NCI-H1092 treated with DMSO at 0.1 percent for 48 hours (cell line): ENCODE data around the gene ULK4.

Experiments
- DNase-seq: peaks from one replicate; lab custom pipeline; 2025; lab: John Stamatoyannopoulos, UW

The ULK4 gene

DNA sequence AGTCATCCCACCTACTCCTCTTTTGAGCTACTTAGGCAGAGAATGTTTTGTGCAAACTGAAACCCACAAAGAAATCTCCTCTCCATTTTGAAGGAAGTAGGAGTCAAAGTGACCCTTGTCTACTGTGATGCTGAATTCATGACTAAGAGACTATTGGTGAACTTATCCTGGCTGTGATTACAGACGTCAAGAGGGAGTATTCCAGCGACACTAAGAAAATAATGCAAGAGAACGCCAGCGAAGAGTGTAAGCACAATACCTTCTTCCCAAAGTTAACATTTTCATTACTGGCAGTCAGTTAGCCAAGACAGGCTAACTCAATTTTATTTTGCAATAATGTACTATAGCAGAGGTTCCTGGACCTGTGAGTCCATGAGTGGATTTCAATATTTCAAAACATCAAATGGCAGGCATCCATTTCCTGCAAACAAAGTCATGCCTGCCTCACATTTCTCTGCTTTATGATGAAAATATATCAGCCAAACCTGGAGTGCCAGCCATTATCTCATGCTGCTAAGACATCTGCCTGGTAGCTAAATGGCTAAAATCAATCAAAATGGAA is 703.6 kb downstream of the ULK4 start:
- no peak for DNase-seq

DNA sequence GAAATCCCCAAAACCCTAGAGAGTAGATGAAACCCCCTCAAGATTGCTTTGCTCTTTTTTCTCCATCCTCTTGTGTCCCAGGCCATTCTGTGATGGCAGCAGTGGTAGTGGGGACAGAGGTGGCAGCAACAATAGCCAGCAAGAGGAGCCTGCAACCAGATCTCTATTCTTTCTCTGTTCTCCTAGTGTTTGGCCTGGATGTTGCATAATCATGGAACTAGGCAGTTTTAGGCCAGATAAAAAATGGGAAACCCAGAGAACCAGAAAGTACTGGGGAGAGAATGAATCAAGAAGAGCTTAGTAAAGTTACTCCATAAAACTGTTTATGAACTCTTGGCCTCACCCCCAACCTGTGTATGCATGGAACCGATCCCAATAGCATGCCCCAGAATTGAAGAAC is 710.3 kb downstream of the ULK4 start:
- no peak for DNase-seq

DNA sequence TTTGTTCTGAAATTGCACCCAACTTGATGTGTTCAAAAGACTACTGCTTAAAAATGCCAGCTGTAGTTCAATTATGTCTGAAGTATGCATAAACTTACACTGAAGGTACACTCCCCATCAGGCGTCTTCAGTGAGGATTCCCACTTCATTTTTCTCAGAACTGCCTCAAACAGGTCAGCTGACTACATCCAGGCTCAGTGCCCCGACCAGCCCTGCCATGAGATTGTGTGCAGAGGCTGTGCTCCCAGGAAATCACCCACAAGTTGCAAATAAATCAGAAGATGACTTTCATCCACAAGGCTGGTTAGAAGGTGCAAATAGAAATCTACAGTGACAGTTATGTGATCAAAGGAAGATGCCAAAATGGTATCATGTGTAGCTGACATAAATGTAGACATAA is 711.1 kb downstream of the ULK4 start:
- DNase-seq: no peak

DNA sequence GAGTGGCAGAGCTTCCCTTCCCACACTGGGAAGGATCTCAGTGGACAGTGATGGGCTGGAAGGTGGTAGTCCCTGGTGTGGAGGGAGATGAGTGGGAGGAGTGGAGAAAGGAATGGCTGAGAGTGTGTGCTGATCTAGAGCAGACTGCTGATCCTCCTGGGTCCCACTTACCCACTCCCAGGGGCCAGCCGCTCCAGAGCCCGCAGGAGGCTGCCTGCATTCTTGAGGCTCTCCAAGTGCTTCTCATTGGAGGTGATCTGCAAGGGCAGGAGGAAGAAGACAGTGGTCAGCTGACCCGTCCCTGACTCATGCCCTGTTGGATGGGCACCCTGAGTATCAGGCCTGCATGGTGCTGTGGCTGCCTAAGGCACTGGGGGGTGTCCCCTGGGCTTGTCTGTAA is 712.6 kb downstream of the ULK4 start:
- DNase-seq: no peak

DNA sequence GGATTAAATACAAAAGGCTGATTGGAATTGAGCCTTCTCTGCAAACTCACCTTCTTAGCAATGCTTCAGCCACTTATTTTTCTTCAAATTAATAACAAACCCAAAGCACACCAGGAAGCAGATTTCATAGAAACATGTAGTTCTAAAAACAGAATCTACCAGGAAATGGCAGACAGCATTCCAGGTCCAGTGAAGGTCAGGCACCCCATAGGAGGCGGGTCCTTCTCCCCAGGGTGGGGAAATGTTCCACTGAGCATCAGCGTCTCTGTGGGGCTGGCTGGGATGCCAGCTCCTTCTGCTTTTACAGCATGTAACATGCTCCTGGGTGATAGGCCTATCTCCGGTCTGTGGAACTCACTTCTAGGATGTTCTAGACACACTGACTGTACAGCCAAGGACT is 713.4 kb downstream of the ULK4 start:
- no peak for DNase-seq

DNA sequence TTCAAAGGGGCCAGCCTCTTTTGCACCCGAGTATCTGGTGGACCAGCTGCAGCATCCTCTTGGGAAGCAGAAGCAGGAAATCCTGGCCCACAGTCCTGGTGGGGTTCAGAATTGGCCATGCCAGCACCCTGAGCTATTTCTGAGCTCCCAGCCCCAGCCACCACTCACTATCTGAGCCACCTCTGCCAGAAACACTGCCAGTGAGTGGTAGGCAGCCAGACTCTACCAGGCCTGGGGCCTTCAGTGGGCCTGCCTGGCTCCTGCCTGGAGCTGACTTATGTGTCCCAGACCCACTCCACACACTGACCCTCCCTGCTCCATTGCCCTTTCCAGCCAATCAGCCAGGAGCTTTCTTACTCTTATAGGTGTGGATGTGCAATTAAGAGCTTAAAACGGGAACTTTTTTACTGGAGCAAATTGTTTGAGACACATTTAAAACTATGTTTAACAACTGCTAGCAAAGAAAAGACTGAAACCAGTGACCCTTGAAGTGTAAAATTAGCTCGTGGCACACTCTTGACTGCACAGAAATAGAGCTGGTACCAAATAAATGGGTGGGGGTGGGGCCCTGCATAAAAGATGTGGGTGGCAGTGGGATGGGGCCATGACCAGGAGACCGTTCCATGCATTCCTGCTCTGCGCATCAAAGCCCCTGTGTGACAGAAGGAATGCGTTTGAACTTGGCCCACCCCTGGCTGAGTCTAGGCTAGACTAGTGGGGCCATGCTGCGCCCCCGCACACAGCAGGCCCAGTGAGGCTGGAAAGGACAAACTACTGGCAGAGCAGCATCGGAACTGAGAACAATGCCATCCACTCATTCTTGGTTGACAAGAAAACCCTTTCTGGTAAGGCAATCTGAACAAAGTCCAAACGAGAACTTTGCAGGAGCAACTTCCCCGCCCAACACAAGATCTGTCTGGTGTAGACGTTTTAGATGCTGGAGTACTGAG is 714.6 kb downstream of the ULK4 start:
- no peak for DNase-seq

DNA sequence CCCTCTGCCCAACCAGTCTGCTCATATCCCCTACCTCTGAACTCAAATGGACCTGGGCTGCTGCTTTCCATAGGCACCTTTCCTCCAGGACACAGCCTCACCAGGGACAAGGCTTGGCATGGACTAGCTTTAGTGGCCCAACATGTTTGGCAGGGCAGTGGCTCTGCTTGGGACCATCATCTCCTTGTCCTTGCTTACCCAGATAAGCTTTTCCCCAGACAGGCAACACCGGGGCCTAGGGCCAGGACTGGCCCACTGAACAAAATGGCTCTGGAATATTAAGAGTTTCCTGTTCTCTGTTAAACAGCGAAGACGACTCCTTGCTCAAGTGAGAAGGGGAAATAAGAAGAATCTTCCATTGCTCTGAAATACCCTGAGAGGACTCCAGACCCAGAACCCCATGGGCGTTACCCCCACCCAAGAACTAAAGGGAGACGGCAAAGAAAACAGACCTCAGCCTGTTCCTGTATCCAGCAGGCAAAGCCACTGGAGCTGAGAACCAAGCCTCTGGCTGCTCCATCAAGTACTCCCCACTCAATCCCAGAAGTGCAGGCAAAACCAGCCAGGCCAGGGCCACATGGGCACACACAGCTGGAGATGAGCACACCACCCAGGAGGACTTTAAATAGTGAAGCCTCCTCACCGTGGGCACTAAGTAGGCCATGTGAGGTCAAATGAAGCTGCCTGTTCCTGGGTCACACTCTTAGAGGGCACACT is 717.1 kb downstream of the ULK4 start:
- no peak for DNase-seq

DNA sequence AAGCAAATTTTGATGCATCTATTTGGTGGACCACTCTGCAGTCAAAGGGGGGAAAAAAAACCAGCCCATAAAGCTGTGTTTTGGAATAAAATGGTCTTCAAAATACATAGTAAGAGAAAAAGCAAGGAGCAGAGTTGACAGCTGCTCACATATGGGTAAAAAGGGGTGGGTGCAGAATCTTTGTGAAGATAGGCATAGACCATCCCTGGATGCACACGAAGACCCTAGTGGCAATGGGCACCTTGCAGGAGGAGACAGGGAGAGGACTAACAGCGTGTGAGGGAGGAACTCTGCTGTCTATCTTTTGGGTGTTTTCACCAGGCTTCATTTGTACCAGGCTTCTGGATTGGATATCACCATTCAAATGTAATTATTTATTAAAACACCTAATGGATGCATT is 718.7 kb downstream of the ULK4 start:
- no peak for DNase-seq

DNA sequence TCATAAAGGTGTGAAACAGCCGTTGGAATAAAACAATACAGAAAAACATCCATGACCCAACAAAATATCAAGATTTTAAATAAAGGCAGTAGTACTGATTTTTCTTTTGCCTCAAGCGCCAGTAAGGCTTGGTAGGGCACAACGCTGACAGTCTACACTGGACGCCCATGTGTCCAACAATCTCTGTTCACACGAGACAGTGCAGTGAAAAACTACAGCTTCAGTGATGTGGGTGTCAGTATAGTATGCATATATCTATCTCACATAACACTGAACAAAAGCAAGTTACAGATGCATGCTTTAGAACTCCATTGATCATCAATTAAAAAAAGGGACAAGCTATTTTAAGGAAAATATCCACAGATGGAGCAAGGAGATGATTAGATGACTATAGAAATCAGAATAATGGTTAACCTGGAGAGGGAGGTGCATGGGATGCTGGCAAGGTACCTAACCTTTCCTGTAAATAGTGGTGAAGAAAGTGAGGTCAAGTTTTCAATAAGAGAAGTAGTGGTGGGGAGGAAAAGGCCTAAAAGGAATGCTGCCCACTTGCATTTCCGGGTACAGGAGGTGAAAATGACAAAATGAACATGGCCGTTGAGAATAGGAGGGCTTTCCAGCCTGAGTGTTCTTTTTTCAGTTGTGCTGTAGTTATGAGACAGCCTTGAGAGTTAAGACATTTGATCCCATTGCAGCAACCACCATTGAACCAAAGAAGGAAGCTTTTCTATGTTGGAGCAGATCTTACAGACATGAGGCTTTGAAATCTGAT is 719.9 kb downstream of the ULK4 start:
- DNase-seq: no peak

DNA sequence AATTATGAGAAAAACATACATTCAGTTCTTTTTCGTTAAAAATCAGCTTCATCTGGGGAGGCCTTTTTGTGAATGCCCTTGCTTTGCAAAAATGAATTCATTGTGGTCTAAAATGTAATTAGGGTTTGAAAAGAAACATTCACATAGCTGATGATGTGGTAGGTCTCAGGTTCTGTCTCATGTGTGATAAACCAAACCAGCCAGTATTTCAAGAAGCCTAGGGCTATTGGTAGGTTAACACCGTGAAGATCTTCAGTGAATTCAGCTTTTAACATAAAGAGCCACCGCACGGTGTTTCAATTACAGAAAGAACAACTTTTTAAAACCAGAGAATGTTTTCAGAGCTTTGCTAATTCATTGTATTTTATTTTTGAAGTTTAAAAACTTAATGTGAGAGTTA is 720.7 kb downstream of the ULK4 start:
- DNase-seq: no peak

DNA sequence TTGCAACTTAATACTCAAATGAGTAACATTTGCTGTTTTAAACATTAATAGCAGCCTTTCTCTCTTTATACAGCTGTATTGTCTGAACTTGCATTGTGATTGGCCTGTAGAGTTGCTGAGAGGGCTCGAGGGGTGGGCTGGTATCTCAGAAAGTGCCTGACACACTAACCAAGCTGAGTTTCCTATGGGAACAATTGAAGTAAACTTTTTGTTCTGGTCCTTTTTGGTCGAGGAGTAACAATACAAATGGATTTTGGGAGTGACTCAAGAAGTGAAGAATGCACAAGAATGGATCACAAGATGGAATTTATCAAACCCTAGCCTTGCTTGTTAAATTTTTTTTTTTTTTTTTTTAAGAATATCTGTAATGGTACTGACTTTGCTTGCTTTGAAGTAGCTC is 722.3 kb downstream of the ULK4 start:
- DNase-seq: no peak

DNA sequence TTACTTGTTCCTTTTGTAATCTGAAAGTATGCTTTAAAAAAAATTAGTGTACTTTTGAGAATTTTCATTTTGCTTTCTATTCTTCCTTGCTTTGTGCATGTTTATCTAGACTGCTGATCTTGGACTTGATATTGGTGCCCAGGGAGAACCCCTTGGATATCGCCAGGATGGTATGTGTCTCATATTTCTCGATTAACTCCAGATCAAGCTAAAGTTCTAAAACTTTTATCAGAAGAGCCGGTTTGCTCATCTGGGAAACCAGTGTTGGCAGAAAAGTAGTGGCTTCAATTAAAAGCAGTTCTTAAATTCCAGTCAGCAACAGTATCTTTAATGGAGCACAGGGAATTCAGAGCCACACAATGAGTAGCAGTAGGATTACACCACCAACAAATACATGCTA is 724.0 kb downstream of the ULK4 start:
- DNase-seq: no peak

DNA sequence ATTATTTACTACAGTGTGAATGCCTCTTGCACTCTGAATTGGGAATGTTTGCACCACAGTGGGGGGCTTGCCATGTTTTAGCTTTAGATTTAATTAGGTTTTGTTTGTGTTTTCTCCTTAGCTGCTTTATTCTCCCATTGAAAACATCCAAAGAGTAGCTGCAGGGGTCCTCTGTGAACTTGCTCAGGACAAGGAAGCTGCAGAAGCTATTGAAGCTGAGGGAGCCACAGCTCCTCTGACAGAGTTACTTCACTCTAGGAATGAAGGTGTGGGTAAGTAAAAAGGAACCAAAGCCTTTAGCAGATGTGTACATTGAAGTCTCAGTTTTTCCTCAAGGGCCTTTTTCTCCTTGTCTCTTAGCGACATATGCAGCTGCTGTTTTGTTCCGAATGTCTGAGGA is 725.7 kb downstream of the ULK4 start:
- no peak for DNase-seq

DNA sequence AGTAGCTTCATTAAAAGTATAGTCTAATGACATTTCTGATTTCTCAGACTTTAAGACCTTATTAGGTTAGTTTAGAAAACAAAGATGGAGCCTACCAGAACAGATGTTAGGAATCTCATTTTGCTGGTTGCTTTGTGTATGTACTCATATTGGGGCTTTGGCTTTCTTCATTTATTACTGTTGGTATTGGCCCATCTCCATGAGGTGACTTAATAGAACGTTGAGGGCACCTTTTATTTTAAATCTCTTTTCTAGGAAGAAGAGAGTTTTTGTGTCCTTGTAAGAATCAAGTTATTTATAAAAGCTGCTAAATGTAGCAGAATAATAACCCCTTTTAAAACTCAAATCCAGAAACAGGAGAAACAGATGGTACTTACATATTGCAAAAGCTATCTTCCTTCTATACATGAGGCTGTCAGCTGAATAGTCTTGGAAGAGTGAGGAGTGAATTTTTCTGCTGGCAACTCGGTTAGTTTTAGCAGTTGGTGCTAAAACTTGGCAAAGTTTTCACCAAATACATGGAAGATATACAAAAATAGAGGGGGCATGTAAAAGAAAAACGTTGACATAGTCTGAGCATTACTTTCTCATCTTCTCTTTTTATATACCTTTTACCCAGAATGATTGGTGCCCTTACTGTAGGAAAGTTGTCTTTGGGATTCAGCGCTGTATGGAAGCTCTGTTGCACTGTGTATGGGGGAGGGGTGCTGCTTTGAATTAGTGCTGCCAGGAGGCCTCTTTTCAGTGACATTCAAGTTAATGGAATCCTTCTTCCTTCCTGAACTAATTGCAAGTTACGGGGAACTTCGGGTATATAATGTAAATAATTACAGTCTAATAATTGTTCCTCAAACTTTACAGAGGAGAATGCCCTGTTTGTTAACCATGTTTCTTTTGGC is 726.8 kb downstream of the ULK4 start:
- no peak for DNase-seq

DNA sequence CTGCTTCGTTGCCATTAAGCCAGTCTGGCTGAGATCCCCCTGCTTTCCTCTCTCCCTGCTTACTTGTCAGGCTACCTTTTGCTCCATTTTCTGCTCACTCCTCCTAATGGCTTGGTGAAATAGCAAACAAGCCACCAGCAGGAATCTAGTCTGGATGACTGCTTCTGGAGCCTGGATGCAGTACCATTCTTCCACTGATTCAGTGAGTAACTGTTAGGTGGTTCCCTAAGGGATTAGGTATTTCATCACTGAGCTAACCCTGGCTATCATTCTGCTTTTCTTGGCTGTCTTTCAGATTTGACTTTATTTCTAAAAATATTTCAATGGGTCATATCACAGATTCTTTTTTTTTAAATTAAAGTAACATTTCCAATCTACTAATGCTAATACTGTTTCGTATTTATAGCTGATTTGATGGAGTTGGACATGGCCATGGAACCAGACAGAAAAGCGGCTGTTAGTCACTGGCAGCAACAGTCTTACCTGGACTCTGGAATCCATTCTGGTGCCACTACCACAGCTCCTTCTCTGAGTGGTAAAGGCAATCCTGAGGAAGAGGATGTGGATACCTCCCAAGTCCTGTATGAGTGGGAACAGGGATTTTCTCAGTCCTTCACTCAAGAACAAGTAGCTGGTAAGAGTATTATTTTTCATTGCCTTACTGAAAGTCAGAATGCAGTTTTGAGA is 737.6 kb downstream of the ULK4 start:
- no peak for DNase-seq

DNA sequence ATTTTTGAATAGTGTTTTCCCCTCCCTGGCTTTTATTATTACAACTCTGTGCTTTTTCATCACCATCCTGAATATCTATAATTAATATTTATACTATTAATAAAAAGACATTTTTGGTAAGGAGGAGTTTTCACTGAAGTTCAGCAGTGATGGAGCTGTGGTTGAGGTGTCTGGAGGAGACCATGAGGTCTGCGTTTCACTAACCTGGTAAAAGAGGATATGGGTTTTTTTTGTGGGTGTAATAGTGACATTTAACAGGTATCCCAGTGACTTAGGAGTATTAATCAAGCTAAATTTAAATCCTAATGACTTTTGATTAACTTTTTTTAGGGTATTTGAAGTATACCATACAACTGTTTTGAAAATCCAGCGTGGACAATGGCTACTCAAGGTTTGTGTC is 738.2 kb downstream of the ULK4 start:
- no peak for DNase-seq

DNA sequence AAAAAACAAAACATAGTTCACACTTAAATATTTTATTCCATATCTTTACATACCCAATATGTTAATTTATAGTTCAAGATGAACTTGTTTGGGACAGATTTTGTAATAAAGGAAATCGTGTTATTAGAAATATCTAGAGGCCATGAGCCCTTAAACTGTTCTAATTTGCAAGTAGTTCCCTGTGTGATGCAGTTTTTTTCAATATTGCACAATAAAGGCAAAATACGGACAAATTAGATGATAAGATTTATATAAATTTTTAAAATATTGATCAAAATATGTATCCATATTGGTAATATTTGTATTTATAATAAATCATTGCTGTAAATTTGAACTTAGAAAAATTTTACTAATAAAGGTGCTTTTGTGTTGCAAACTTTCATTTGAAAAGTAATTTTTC is 738.8 kb downstream of the ULK4 start:
- DNase-seq: no peak

DNA sequence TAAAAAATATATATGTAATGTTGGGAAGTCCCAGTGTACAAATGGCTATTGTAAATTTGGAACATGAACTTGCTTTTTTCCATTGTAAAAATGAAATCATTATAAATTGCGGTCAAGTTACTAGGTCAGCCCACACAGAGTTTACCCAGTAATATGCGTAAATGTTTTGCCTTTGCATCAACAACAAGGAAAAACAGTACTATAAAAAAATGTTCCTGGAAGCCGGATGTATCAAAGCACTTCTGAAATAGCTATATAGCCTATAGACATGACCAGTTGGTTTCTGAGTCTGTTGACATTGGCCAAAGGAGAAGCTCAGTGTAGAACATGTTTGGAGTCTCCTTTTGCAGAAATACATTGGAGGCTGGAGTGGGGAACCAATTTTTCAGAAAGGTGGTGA is 739.4 kb downstream of the ULK4 start:
- no peak for DNase-seq

DNA sequence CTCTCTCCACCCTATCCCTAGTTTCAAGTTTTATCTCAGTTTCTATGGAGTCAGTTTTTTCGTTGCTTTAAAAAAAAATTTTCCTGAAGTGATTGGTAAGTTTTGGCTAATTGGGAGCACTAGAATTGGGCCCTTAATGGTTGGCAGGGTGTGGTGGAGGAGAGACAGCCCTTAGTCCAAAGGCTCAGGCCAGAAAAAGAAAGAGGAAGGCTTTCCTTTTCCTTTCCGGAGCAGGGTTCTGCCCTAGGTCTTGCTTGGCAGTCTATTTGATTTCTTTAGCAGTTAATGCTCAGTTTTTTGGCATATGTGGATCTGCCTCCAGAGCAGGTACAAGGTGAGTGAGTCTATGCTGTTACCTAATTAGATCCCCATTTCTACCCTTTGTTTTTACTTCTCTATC is 739.9 kb downstream of the ULK4 start:
- DNase-seq: no peak

DNA sequence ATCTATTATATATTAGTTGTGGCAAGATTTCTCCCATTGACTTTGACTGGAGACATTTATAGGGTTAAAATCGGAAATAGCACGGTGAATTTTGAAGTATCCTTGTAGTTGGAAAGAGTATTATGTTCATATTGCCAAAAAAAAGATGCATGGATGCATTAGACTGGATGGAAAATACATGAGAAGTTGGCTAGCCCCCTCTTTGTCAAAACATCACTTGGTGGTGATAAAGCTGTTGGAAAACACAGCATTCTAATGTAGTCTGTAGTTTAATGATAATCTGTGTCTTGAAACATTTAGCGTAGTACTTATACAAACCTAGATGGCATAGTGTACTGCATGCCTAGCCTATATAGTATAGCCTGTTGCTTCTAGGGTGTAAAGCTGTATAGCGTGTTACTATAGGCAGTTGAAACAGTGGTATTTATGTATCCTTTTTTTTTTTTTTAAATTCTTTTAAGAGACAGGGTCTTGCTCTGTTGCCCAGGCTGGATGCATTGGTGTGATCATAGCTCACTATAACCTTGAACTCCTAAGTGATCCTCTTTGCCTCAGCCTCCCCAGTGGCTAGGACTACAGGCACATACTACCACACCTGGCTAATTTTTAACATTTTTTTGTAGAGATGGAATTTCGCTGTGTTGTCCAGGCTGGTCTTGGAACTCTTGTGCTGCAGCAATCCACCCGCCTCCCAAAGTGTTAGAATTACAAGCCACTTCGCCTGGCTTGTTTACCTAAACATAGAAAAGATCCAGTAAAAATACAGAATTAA is 740.8 kb downstream of the ULK4 start:
- no peak for DNase-seq
